Spleen (tissue), 11 donors: ENCODE data around the gene GFPT2. TPM values are rescaled to one million over a fixed set of nuclear protein-coding genes. Genes with fewer than 3 reads are reported as not detected.

Experiments
- DNase-seq: peaks from one replicate; pipeline ENCODE4 v3.0.0-alpha.2; 2020
- H3K27ac ChIP-seq, 8 donors: fragments of 200-600 bp; sonication (generic) in 7 of 8; 1 replicate in 4 of 8; 2 replicates in 4 of 8; pipeline versions ENCODE4 v1.5.0 to v1.8.0; 2016 to 2021; ENCODE audit warnings: inconsistent platforms in 4 of 8, mild to moderate bottlenecking in 4 of 8, moderate library complexity in 1 of 8
- H3K27me3 ChIP-seq, 7 donors: fragments of 200-600 bp; sonication (generic) in 6 of 7; replicated peaks in 1 of 7; 1 replicate in 4 of 7; 2 replicates in 3 of 7; pipeline versions ENCODE4 v1.5.0 to v1.8.0; 2016 to 2021; ENCODE audit warnings: inconsistent platforms in 3 of 7, mild to moderate bottlenecking in 1 of 7
- H3K36me3 ChIP-seq, 6 donors: fragments of 200-600 bp; sonication (generic) in 5 of 6; 1 replicate in 4 of 6; 2 replicates in 2 of 6; pipeline versions ENCODE4 v1.5.0 to v1.8.0; 2016 to 2021; ENCODE audit warnings: inconsistent platforms in 2 of 6
- H3K4me1 ChIP-seq, 6 donors: fragments of 200-600 bp; sonication (generic) in 5 of 6; 1 replicate in 3 of 6; 2 replicates in 3 of 6; pipeline versions ENCODE4 v1.5.0 to v1.8.0; 2016 to 2021; ENCODE audit warnings: inconsistent platforms in 3 of 6
- H3K4me3 ChIP-seq, 8 donors: fragments of 200-600 bp; sonication (generic) in 7 of 8; 1 replicate in 4 of 8; 2 replicates in 4 of 8; pipeline versions ENCODE4 v1.5.0 to v1.8.0; 2016 to 2021; ENCODE audit warnings: inconsistent platforms in 4 of 8, mild to moderate bottlenecking in 4 of 8, moderate library complexity in 2 of 8
- H3K9me3 ChIP-seq, 8 donors: fragments of 200-600 bp; sonication (generic) in 7 of 8; 1 replicate in 4 of 8; 2 replicates in 4 of 8; pipeline versions ENCODE4 v1.5.0 to v1.8.0; 2016 to 2021; ENCODE audit warnings: inconsistent platforms in 4 of 8
- POLR2A ChIP-seq, 3 donors: fragments of 450-650 bp; IDR thresholded peaks; one replicate each; pipeline ENCODE4 v1.5.1; 2017; ENCODE audit warnings: antibody characterized with exemption in 3 of 3, mild to moderate bottlenecking in 1 of 3
- POLR2AphosphoS5 ChIP-seq, 3 donors: sonication (generic); formaldehyde crosslinking; IDR thresholded peaks; one replicate each; pipeline ENCODE4 v1.5.1; 2017; ENCODE audit warnings: antibody characterized with exemption in 3 of 3
- WGBS, 5 donors: extraction: QIAGEN DNeasy Blood & Tissue Kit in 3 of 5; methylation state at CpG; one replicate each; pipeline versions ENCODE4 v1.1.5 to v1.1.7; 2013 to 2018; 5-methylcytosine and 5-hydroxymethylcytosine counted together
- intact Hi-C: fragments of 100-400 bp; cut with DNase I; formaldehyde crosslinking; loops from one replicate; pipeline ENCODE4 v1.15.0; 2023; ENCODE audit warnings: low total_unique reads
- polyA plus RNA-seq, 3 donors: library from polyadenylated mRNA; stranded (reverse); fragments of 200-250 nt; gene quantifications; one replicate each; pipeline ENCODE4 v1.2.1, GENCODE V29; 2013
- total RNA-seq, 7 donors: library from RNA; depleted of rRNA in 3 of 7; stranded (reverse); fragments of >200 nt in 3 of 7; fragmentation: NEBNext Ultra II Directional in 4 of 7; extraction: Animal tissue kit (Norgen Biotek cat#: 25700) in 4 of 7; gene quantifications; one replicate each; pipeline versions ENCODE4 v1.1.0 to v1.2.1, GENCODE V29; 2016 to 2021
- TF ChIP-seq, protein P1 (sequence below), 11 experiments: fragments of 200-600 bp in 7 of 11; fragments of 450-650 bp in 4 of 11; sonication (generic) in 4 of 11; IDR thresholded peaks in 8 of 11; conservative IDR thresholded peaks in 3 of 11; 1 replicate in 7 of 11; 2 replicates in 4 of 11; pipeline versions ENCODE4 v1.4.0 to v1.8.0; 2016 to 2021; ENCODE audit warnings: antibody characterized with exemption in 11 of 11, inconsistent platforms in 4 of 11, mild to moderate bottlenecking in 1 of 11
- donor health status: healthy with polysubstance abuse.
- donor health status: DM: no; HTN: no; CAD: no; lungs with moderate emphysema.
- donor health status: DM: no; HTN: no; CAD: no.
- donor health status: Bipolar disorder and iron deficiency.
- donor health status: healthy.
- donor health status: DM: no; HTN: no; CAD: no.
- donor health status: DM: yes; HTN: yes; CAD: no.

The GFPT2 gene
- total and polyA plus RNA-seq, 10 donors, result 1.2 to 4.7 (median 1.9) TPM

- no peaks in the 10 kb centered on the region for H3K9me3 ChIP-seq
- 77 to 93% (median 82%) methylated on average over 4 of the region's 4 CpGs for WGBS, 5 donors
These were observed 49.2 kb downstream of the GFPT2 start for GRCh38 chr5:180304016-180304292.

DNA sequence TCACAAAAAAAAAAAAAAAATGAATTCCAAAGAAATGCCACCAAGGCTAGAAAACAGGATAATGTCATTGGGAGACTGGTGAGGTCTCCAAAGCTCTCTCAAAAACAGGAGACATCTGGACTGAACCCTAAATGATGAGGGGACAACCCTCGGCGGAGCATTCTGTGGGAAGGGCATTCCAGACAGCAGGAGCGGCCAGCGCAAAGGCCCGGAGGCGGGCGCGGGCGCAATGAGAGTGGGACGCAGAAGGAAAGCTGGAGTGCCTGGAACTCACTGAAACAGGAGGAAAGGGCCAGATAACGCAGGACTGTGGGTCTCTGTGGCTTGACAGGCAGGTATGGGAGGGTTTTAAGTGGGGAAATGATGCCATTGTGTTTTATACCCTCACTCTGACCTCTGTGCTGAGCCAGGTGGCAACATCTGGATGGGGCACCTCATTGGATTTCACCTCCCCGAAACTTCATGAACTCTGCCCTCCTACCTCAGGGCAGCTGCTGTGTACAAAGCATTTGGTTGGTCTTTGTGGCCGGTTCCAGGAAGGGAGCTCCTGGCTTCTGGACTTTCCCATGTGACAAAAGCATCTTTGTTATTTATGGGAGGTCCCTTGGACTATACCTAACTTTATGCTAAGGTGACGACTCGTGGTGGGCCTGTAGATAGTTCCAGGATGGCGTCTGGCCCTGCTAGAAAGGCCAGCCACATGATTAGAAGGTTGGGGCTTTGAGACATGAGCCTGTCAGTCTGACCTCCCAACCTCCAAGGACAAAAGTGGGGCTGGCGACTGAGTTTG lies 49.7 kb downstream of the GFPT2 start:
- no peak overlapping the region for H3K27ac ChIP-seq
- DNase-seq, result no peak
- H3K9me3 ChIP-seq, result no peaks in the 10 kb centered on the region
- intact Hi-C loops, result no loop called here
- no peak overlapping the region for H3K4me3 ChIP-seq
- no peaks in the 10 kb centered on the region for H3K4me1 ChIP-seq
- no peaks in the 10 kb centered on the region for H3K36me3 ChIP-seq
- TF ChIP-seq POLR2AphosphoS5 (IDR thresholded peaks at IDR 0.05) (no peak), POLR2A (IDR thresholded peaks at IDR 0.05) (no peak)
- TF ChIP-seq, protein P1, sequence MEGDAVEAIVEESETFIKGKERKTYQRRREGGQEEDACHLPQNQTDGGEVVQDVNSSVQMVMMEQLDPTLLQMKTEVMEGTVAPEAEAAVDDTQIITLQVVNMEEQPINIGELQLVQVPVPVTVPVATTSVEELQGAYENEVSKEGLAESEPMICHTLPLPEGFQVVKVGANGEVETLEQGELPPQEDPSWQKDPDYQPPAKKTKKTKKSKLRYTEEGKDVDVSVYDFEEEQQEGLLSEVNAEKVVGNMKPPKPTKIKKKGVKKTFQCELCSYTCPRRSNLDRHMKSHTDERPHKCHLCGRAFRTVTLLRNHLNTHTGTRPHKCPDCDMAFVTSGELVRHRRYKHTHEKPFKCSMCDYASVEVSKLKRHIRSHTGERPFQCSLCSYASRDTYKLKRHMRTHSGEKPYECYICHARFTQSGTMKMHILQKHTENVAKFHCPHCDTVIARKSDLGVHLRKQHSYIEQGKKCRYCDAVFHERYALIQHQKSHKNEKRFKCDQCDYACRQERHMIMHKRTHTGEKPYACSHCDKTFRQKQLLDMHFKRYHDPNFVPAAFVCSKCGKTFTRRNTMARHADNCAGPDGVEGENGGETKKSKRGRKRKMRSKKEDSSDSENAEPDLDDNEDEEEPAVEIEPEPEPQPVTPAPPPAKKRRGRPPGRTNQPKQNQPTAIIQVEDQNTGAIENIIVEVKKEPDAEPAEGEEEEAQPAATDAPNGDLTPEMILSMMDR (IDR thresholded peaks at IDR 0.05 in 8 of 11, conservative IDR thresholded peaks at IDR 0.05 in 3 of 11), result no peak
- H3K27me3 ChIP-seq, result peaks cover 0 to 11% (median 0%) of the 10 kb centered on the region in 7 donors
- WGBS, 5 donors, result 88 to 93% (median 88%) methylated on average over 17 of the region's 17 CpGs

More at GRCh38 chr5:180304016-180304292, 49.2 kb downstream of the GFPT2 start:
- H3K36me3 ChIP-seq, result no peaks in the 10 kb centered on the region
- DNase-seq, result no peak
- H3K4me1 ChIP-seq, result no peaks in the 10 kb centered on the region
- intact Hi-C loops, result no loop called here
- peaks cover 0 to 11% (median 0%) of the 10 kb centered on the region in 7 donors for H3K27me3 ChIP-seq
- H3K27ac ChIP-seq, result no peak overlapping the region
- no peak overlapping the region for H3K4me3 ChIP-seq
- TF ChIP-seq POLR2A (IDR thresholded peaks at IDR 0.05), result no peak
- TF ChIP-seq, protein P1 (IDR thresholded peaks at IDR 0.05 in 8 of 11, conservative IDR thresholded peaks at IDR 0.05 in 3 of 11), result no peak
- TF ChIP-seq POLR2AphosphoS5 (IDR thresholded peaks at IDR 0.05), result no peak

- H3K4me3 ChIP-seq, result no peak overlapping the region
- no peak for DNase-seq
- TF ChIP-seq, protein P1 (IDR thresholded peaks at IDR 0.05 in 8 of 11, conservative IDR thresholded peaks at IDR 0.05 in 3 of 11), result no peak
- TF ChIP-seq POLR2AphosphoS5 (IDR thresholded peaks at IDR 0.05) (no peak), POLR2A (IDR thresholded peaks at IDR 0.05) (no peak)
- intact Hi-C loops, result no loop called here
- H3K27me3 ChIP-seq, result peaks cover 0 to 11% (median 0%) of the 10 kb centered on the region in 7 donors
- no peak overlapping the region for H3K27ac ChIP-seq
- 90 to 96% (median 94%) methylated on average over 10 of the region's 10 CpGs for WGBS, 5 donors
- H3K4me1 ChIP-seq, result no peaks in the 10 kb centered on the region
- H3K36me3 ChIP-seq, result no peaks in the 10 kb centered on the region
- no peaks in the 10 kb centered on the region for H3K9me3 ChIP-seq
These were observed 50.9 kb downstream of the GFPT2 start for GRCh38 chr5:180302256-180302655.

- TF ChIP-seq POLR2A (IDR thresholded peaks at IDR 0.05) (no peak), POLR2AphosphoS5 (IDR thresholded peaks at IDR 0.05) (no peak)
- TF ChIP-seq, protein P1 (IDR thresholded peaks at IDR 0.05 in 8 of 11, conservative IDR thresholded peaks at IDR 0.05 in 3 of 11), result no peak
- Histone ChIP-seq H3K27me3 (peaks cover 0 to 6% (median 0%) of the 10 kb centered on the region in 7 donors), H3K27ac (no peak overlapping the region), H3K4me3 (no peak overlapping the region), H3K9me3 (no peaks in the 10 kb centered on the region), H3K36me3 (no peaks in the 10 kb centered on the region), H3K4me1 (no peaks in the 10 kb centered on the region)
- DNase-seq, result no peak
- intact Hi-C loops, result no loop called here
- WGBS, 5 donors, result 77 to 85% (median 81%) methylated on average over 4 of the region's 4 CpGs
These were observed 51.9 kb downstream of the GFPT2 start for GRCh38 chr5:180301253-180301652.
